ENCODE data around the gene DZIP1. TPM values are rescaled to one million over a fixed set of nuclear protein-coding genes. Genes with fewer than 3 reads are reported as not detected.

The DZIP1 gene
- total and polyA plus RNA-seq, 10 of the 15 experiments (the other 5 are each of a cell fraction or from before 2014, with no cell fraction given), result 0.01 to 1.9 (median 0.55) TPM

GRCh38 chr13:95552208-95552538 lies 92.3 kb downstream of the DZIP1 start (continued):
- TF ChIP-seq ZNF592 (IDR thresholded peaks at IDR 0.05) (no peak), SREBF1 (IDR thresholded peaks at IDR 0.05; ENCODE audit: low read length) (no peak), ZNF217 (IDR thresholded peaks at IDR 0.05) (no peak), ASH2L (IDR thresholded peaks at IDR 0.05; ENCODE audit: borderline replicate concordance, low read depth) (no peak)

GRCh38 chr13:95547531-95548167 lies 96.9 kb downstream of the DZIP1 start:
- Histone ChIP-seq H3K27me3 (replicated peaks in 1 of 2; ENCODE audit: control insufficient read depth in 2 of 2, insufficient read depth in 2 of 2, low read length in 1 of 2) (peaks cover 2 to 3% of the 10 kb centered on the region in 2 experiments; a peak in 3 of 4 replicates), H4K20me1 (ENCODE audit: control insufficient read depth, insufficient read depth) (no peaks in the 10 kb centered on the region), H3K9me3 (replicated peaks; ENCODE audit: control insufficient read depth, insufficient read depth, low read length) (no peaks in the 10 kb centered on the region; the same call in 2 of the 3 replicates), H3K79me2 (ENCODE audit: control insufficient read depth, insufficient read depth, low read length) (no peaks in the 10 kb centered on the region), H3K9ac (ENCODE audit: control insufficient read depth, insufficient read depth, low read length) (no peak overlapping the region), H3K27ac (ENCODE audit: control insufficient read depth, insufficient read depth) (no peak overlapping the region), H3K36me3 (ENCODE audit: control insufficient read depth in 2 of 2, insufficient read depth in 2 of 2, low read length in 1 of 2) (no peaks in the 10 kb centered on the region), H3K4me1 (ENCODE audit: control insufficient read depth, insufficient read depth, low read length) (no peaks in the 10 kb centered on the region), H2AFZ (ENCODE audit: control insufficient read depth, low read depth, low read length) (no peak overlapping the region), H3K4me3 (no peak overlapping the region), H3K4me2 (ENCODE audit: control insufficient read depth, insufficient read depth) (no peak overlapping the region)
- BruUV-seq (replicated peaks), result no TSS peak
- 32% methylated on average over 6 of the region's 6 CpGs for WGBS (ENCODE audit: insufficient coverage, insufficient replicate concordance, low lambda C conversion rate, missing lambda C conversion rate)
- ChIA-PET CTCF (no interaction called here), RAD21 (ENCODE audit: unreplicated experiment) (no interaction called here), POLR2A (interaction anchor here (0.6 kb wide), 1 partner anchor 393 kb away, joined by 10 read pairs; no protein-coding TSS in a partner anchor), SMC1A (ENCODE audit: uncharacterized antibody, unreplicated experiment) (no interaction called here)
- in situ Hi-C loops (cut with MboI) (no loop called here), intact Hi-C loops (cut with micrococcal nuclease; ENCODE audit: unreplicated experiment) (no loop called here)
- ATAC-seq, result no peak
- FAIRE-seq, result no peak
- DNase-seq (ENCODE audit: low read depth, low spot score), result no peak
- no peak for TF ChIP-seq PRDM15 (CRISPR knock-in tag; IDR thresholded peaks at IDR 0.05)
- TF ChIP-seq NR2F1 (conservative IDR thresholded peaks at IDR 0.05), result no peak
